H1 (cell line): Measurements from ENCODE around the gene VPS37D.

Experiments used
- CBX5 ChIP-seq: fragments of 300-800, 300-1000 bp; sonication (generic); IDR thresholded peaks from 2 replicates; pipeline ENCODE4 v1.7.1; 2016; ENCODE audit warnings: antibody characterized with exemption, low read length, low read depth
- CHD2 ChIP-seq: IDR thresholded peaks from 2 replicates; pipeline ENCODE4 v1.6.1; 2012; ENCODE audit warnings: low read length, improper control_type of control experiment
- CREB1 ChIP-seq: IDR thresholded peaks from 2 replicates; pipeline ENCODE4 v1.6.1; 2012; ENCODE audit warnings: inconsistent platforms
- EGR1 ChIP-seq: IDR thresholded peaks from 2 replicates; pipeline ENCODE4 v1.6.1; 2011; ENCODE audit warnings: low read depth, low read length, borderline replicate concordance
- EP300 ChIP-seq, 2 experiments: IDR thresholded peaks; 1 replicate in 1 of 2; 2 replicates in 1 of 2; pipeline ENCODE4 v1.6.1; 2011 to 2012; ENCODE audit warnings: low read depth in 2 of 2, low read length in 2 of 2, mild to moderate bottlenecking in 2 of 2, borderline replicate concordance in 1 of 2, inconsistent platforms in 1 of 2, moderate library complexity in 1 of 2
- EZH2 ChIP-seq: fragments of 200-600 bp; sonication (generic); IDR thresholded peaks from 2 replicates; pipeline ENCODE4 v1.7.1; 2012; ENCODE audit warnings: low read depth, mild to moderate bottlenecking, moderate library complexity, low read length, inconsistent platforms; ENCODE audit not compliant: severe bottlenecking
- MAFK ChIP-seq: IDR thresholded peaks from 2 replicates; pipeline ENCODE4 v1.6.1; 2012; ENCODE audit warnings: low read depth, mild to moderate bottlenecking, improper control_type of control experiment, low read length
- POLR2A ChIP-seq, 2 experiments: IDR thresholded peaks; 1 replicate in 1 of 2; 2 replicates in 1 of 2; pipeline ENCODE4 v1.6.1; 2011; ENCODE audit warnings: low read depth in 2 of 2, low read length in 2 of 2, mild to moderate bottlenecking in 2 of 2; ENCODE audit errors: control extremely low read depth in 1 of 2
- POLR2AphosphoS5 ChIP-seq: IDR thresholded peaks from 2 replicates; pipeline ENCODE4 v1.6.1; 2011; ENCODE audit warnings: low read depth, low read length
- RBBP5 ChIP-seq: IDR thresholded peaks from 2 replicates; pipeline ENCODE4 v1.7.1; 2012; ENCODE audit warnings: low read depth, mild to moderate bottlenecking, inconsistent platforms, low read length, moderate library complexity, borderline replicate concordance
- TAF7 ChIP-seq: optimal IDR thresholded peaks from 2 replicates; pipeline ENCODE3; 2011; ENCODE audit warnings: low read depth, mild to moderate bottlenecking, inconsistent platforms, low read length, moderate library complexity, borderline replicate concordance
- TF ChIP-seq, protein P1 (sequence below), 3 experiments: IDR thresholded peaks; 1 replicate in 2 of 3; 2 replicates in 1 of 3; pipeline versions ENCODE4 v1.5.1 to v1.6.1; 2011; ENCODE audit warnings: low read length in 3 of 3, mild to moderate bottlenecking in 3 of 3, inconsistent platforms in 2 of 3, low read depth in 1 of 3, moderate library complexity in 1 of 3; ENCODE audit not compliant: insufficient read depth in 1 of 3; ENCODE audit errors: control extremely low read depth in 1 of 3
- TF ChIP-seq, protein P2 (sequence below): IDR thresholded peaks from 2 replicates; pipeline ENCODE4 v1.6.1; 2012; ENCODE audit warnings: inconsistent platforms

DNA sequence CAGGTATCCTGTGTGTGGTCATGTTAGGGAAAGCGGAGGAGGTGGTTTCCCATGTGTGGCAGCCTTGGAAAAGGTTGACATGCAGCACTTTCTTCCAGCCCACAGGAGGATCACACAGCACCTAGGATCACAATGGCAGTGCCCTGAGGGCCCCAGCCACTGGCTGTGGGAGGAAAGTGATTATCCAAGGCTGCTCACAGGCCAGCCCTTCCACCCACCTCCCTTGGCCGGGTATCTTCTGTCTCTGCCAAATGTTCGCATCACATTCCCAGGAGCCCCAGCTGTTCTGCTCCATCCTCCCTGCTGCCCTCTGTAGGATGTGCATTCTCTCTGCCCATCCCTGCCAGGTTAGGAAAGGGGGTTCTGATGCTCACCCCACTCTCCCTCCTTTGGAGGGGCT, 40.8 kb upstream of the VPS37D start:
- no peak for TF ChIP-seq CREB1
- TF ChIP-seq, protein P1, sequence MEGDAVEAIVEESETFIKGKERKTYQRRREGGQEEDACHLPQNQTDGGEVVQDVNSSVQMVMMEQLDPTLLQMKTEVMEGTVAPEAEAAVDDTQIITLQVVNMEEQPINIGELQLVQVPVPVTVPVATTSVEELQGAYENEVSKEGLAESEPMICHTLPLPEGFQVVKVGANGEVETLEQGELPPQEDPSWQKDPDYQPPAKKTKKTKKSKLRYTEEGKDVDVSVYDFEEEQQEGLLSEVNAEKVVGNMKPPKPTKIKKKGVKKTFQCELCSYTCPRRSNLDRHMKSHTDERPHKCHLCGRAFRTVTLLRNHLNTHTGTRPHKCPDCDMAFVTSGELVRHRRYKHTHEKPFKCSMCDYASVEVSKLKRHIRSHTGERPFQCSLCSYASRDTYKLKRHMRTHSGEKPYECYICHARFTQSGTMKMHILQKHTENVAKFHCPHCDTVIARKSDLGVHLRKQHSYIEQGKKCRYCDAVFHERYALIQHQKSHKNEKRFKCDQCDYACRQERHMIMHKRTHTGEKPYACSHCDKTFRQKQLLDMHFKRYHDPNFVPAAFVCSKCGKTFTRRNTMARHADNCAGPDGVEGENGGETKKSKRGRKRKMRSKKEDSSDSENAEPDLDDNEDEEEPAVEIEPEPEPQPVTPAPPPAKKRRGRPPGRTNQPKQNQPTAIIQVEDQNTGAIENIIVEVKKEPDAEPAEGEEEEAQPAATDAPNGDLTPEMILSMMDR (IDR thresholded peaks at IDR 0.05; ENCODE audit: control extremely low read depth in 1 of 3, insufficient read depth in 1 of 3, low read depth in 1 of 3, low read length in 3 of 3), result peak; percentile 26 to 62 (median 51)
- TF ChIP-seq POLR2A (IDR thresholded peaks at IDR 0.05; ENCODE audit: control extremely low read depth in 1 of 2, low read depth in 2 of 2, low read length in 2 of 2), result no peak
- TF ChIP-seq TAF7, result no peak
- no peak for TF ChIP-seq EGR1
- TF ChIP-seq, protein P2, sequence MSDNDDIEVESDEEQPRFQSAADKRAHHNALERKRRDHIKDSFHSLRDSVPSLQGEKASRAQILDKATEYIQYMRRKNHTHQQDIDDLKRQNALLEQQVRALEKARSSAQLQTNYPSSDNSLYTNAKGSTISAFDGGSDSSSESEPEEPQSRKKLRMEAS, result no peak
- no peak for TF ChIP-seq CBX5
- TF ChIP-seq EZH2, result no peak
- no peak for TF ChIP-seq POLR2AphosphoS5
- no peak for TF ChIP-seq EP300 (IDR thresholded peaks at IDR 0.05; ENCODE audit: borderline replicate concordance in 1 of 2, low read depth in 2 of 2, low read length in 2 of 2)
- TF ChIP-seq CHD2, result no peak
- no peak for TF ChIP-seq MAFK
- TF ChIP-seq RBBP5, result no peak
